Measurements from ENCODE around the gene SP2. TPM values are rescaled to one million over a fixed set of nuclear protein-coding genes. Genes with fewer than 3 reads are reported as not detected.

Gene SP2
- total RNA-seq, 4 donors from 2014 or later = 4.0 to 9.9 (median 9.2) TPM

GRCh38 chr17:47975189-47975822 lies 79.3 kb downstream of the SP2 start:
- H3K4me3 ChIP-seq = no peak overlapping the region
- no peak for DNase-seq
- intact Hi-C loops (cut with DNase I) = no loop called here
- no peak overlapping the region for H3K27ac ChIP-seq
- H3K4me1 ChIP-seq = peaks cover 7 to 21% (median 9%) of the 10 kb centered on the region in 3 donors
- WGBS, 2 donors = 80 to 91% methylated on average over 1 to 14 of the region's 15 CpGs
- no peaks in the 10 kb centered on the region for H3K27me3 ChIP-seq
- TF ChIP-seq CTCF (IDR thresholded peaks at IDR 0.05) (no peak), POLR2A (IDR thresholded peaks at IDR 0.05) (no peak)
- H3K36me3 ChIP-seq = peaks cover 24 to 75% (median 47%) of the 10 kb centered on the region in 3 donors
- no peaks in the 10 kb centered on the region for H3K9me3 ChIP-seq

- 87 to 92% methylated on average over 7 to 10 of the region's 10 CpGs for WGBS, 2 donors
- H3K4me3 ChIP-seq = no peak overlapping the region
- no peak overlapping the region for H3K27ac ChIP-seq
- H3K4me1 ChIP-seq = peaks cover 7 to 18% (median 8%) of the 10 kb centered on the region in 3 donors
- H3K9me3 ChIP-seq = no peaks in the 10 kb centered on the region
- intact Hi-C loops (cut with DNase I) = no loop called here
- no peaks in the 10 kb centered on the region for H3K27me3 ChIP-seq
- peaks cover 24 to 80% (median 52%) of the 10 kb centered on the region in 3 donors for H3K36me3 ChIP-seq
- TF ChIP-seq POLR2A (IDR thresholded peaks at IDR 0.05) (no peak), CTCF (IDR thresholded peaks at IDR 0.05) (no peak)
- DNase-seq = no peak
Observed at GRCh38 chr17:47975823-47976205, 79.8 kb downstream of the SP2 start.

GRCh38 chr17:47978324-47978723 lies 82.3 kb downstream of the SP2 start:
- 23 to 38% methylated on average over 6 to 7 of the region's 7 CpGs for WGBS, 2 donors
- intact Hi-C loops (cut with DNase I) = no loop called here
- peaks cover 0 to 7% (median 0%) of the 10 kb centered on the region in 3 donors for H3K4me1 ChIP-seq
- TF ChIP-seq POLR2A (IDR thresholded peaks at IDR 0.05) (no peak), CTCF (IDR thresholded peaks at IDR 0.05) (peak; percentile 46 to 68 (median 57))
- H3K9me3 ChIP-seq = no peaks in the 10 kb centered on the region
- DNase-seq = no peak
- H3K27ac ChIP-seq = no peak overlapping the region
- no peaks in the 10 kb centered on the region for H3K27me3 ChIP-seq
- H3K36me3 ChIP-seq = peaks cover 32 to 100% (median 71%) of the 10 kb centered on the region in 3 donors
- no peak overlapping the region for H3K4me3 ChIP-seq

Other genes with a start within 250 kb of the SP2 start
- gene KPNB1, start 246.3 kb upstream of the SP2 start, total RNA-seq = 100 to 1,000 TPM; 148 to 233 (median 186) TPM
- gene TBKBP1, start 202.1 kb upstream of the SP2 start, total RNA-seq = 10 to 100 TPM in 2 of 4 donors, 1 to 10 TPM in 2; 3.1 to 12.7 (median 7.9) TPM
- gene TBX21, start 163.0 kb upstream of the SP2 start, total RNA-seq = 1 to 10 TPM in 3 of 4 donors, not detected in 1; 1.1 to 4.5 (median 2.9) TPM
- 1 to 10 TPM; 1.1 to 4.6 (median 1.6) TPM for gene OSBPL7, start 74.4 kb upstream of the SP2 start, total RNA-seq
- gene MRPL10, start 64.7 kb upstream of the SP2 start, total RNA-seq = 10 to 100 TPM; 23.2 to 36.6 (median 30.0) TPM
- under 1 TPM in 1 of 4 donors, not detected in 3; 0.18 TPM for gene LRRC46, start 64.6 kb upstream of the SP2 start, total RNA-seq
- gene SCRN2, start 55.0 kb upstream of the SP2 start, total RNA-seq = 10 to 100 TPM; 13.9 to 24.8 (median 17.8) TPM
- gene SP6, start 45.1 kb upstream of the SP2 start, total RNA-seq = 1 to 10 TPM; 1.1 to 6.4 (median 3.8) TPM
- gene PNPO, start 45.3 kb downstream of the SP2 start, total RNA-seq = 10 to 100 TPM; 25.6 to 38.6 (median 34.2) TPM
- 10 to 100 TPM in 1 of 4 donors, 1 to 10 TPM in 3; 3.3 to 12.5 (median 7.1) TPM for gene PRR15L, start 61.6 kb downstream of the SP2 start, total RNA-seq
- gene CDK5RAP3, start 74.9 kb downstream of the SP2 start, total RNA-seq = 100 to 1,000 TPM in 1 of 4 donors, 10 to 100 TPM in 3; 60.1 to 141 (median 66.0) TPM
- gene COPZ2, start 141.6 kb downstream of the SP2 start, total RNA-seq = 10 to 100 TPM in 1 of 4 donors, 1 to 10 TPM in 2, under 1 TPM in 1; 0.91 to 14.5 (median 5.7) TPM
- gene NFE2L1, start 152.1 kb downstream of the SP2 start, total RNA-seq = 100 to 1,000 TPM in 1 of 4 donors, 10 to 100 TPM in 3; 41.6 to 103 (median 60.0) TPM
- 10 to 100 TPM; 21.0 to 46.7 (median 24.7) TPM for gene CBX1, start 205.2 kb downstream of the SP2 start, total RNA-seq
- 10 to 100 TPM; 12.7 to 16.6 (median 15.0) TPM for gene SNX11, start 211.5 kb downstream of the SP2 start, total RNA-seq

Data from esophagus squamous epithelium (tissue), 5 donors.